Mesenchymal stem cell (in vitro differentiated cells and primary cell): ENCODE measurements around the gene MDP1.

Experiments
- DNase-seq: peaks from one replicate; pipeline ENCODE4 v3.0.0-alpha.2; 2013
- H2AFZ ChIP-seq: one replicate; pipeline ENCODE4 v1.6.1; 2013; ENCODE audit warnings: low read depth, mild to moderate bottlenecking, control low read depth, inconsistent platforms, low read length, moderate library complexity
- H2AK5ac ChIP-seq: 2 replicates; pipeline ENCODE4 v1.6.1; 2013; ENCODE audit warnings: low read length, moderate library complexity, mild to moderate bottlenecking, inconsistent platforms; ENCODE audit not compliant: severe bottlenecking
- H2BK120ac ChIP-seq: one replicate; pipeline ENCODE4 v1.6.1; 2013; ENCODE audit warnings: low read depth, mild to moderate bottlenecking, inconsistent platforms, low read length, moderate library complexity
- H2BK12ac ChIP-seq, 2 experiments: one replicate each; pipeline ENCODE4 v1.6.1; 2013; ENCODE audit warnings: inconsistent platforms in 2 of 2, low read length in 2 of 2, mild to moderate bottlenecking in 2 of 2, moderate library complexity in 2 of 2, control low read depth in 1 of 2
- H2BK15ac ChIP-seq: one replicate; pipeline ENCODE4 v1.6.1; 2013; ENCODE audit warnings: mild to moderate bottlenecking, low read depth, inconsistent platforms; ENCODE audit not compliant: poor library complexity, severe bottlenecking
- H2BK5ac ChIP-seq: 2 replicates; pipeline ENCODE4 v1.6.1; 2013; ENCODE audit warnings: low read depth, mild to moderate bottlenecking, low read length, control low read depth, inconsistent platforms; ENCODE audit not compliant: poor library complexity, severe bottlenecking
- H3K14ac ChIP-seq, 2 experiments: one replicate each; pipeline ENCODE4 v1.6.1; 2013; ENCODE audit warnings: inconsistent platforms in 2 of 2, low read length in 2 of 2, control low read depth in 1 of 2, mild to moderate bottlenecking in 1 of 2, moderate library complexity in 1 of 2
- H3K18ac ChIP-seq, 2 experiments: one replicate each; pipeline ENCODE4 v1.6.1; 2013; ENCODE audit warnings: inconsistent platforms in 2 of 2, low read length in 2 of 2, control low read depth in 1 of 2, low read depth in 1 of 2, mild to moderate bottlenecking in 1 of 2
- H3K23ac ChIP-seq, 2 experiments: one replicate each; pipeline ENCODE4 v1.6.1; 2013; ENCODE audit warnings: inconsistent platforms in 2 of 2, low read length in 2 of 2, mild to moderate bottlenecking in 2 of 2, moderate library complexity in 2 of 2, control low read depth in 1 of 2
- H3K27ac ChIP-seq: 2 replicates; pipeline ENCODE4 v1.5.1; 2013; ENCODE audit warnings: mild to moderate bottlenecking, moderate library complexity, low read length, control low read depth, inconsistent platforms; ENCODE audit not compliant: poor library complexity, severe bottlenecking
- H3K27me3 ChIP-seq, 2 experiments: 2 replicates each; pipeline versions ENCODE4 v1.6.1 to v1.7.0; 2013; ENCODE audit warnings: low read length in 2 of 2, mild to moderate bottlenecking in 2 of 2, moderate library complexity in 2 of 2, control low read depth in 1 of 2, inconsistent platforms in 1 of 2; ENCODE audit not compliant: control insufficient read depth in 1 of 2, insufficient read depth in 1 of 2
- H3K36me3 ChIP-seq, 2 experiments: 2 replicates each; pipeline versions ENCODE4 v1.6.1 to v1.7.0; 2013; ENCODE audit warnings: low read length in 2 of 2, control low read depth in 1 of 2, inconsistent platforms in 1 of 2, low read depth in 1 of 2, mild to moderate bottlenecking in 1 of 2; ENCODE audit not compliant: insufficient read depth in 2 of 2, control insufficient read depth in 1 of 2
- H3K4ac ChIP-seq, 2 experiments: one replicate each; pipeline ENCODE4 v1.6.1; 2013; ENCODE audit warnings: inconsistent platforms in 2 of 2, low read length in 2 of 2, mild to moderate bottlenecking in 2 of 2, moderate library complexity in 2 of 2, control low read depth in 1 of 2, low read depth in 1 of 2
- H3K4me1 ChIP-seq: 2 replicates; pipeline ENCODE4 v1.6.1; 2013; ENCODE audit warnings: low read depth, low read length, control low read depth; ENCODE audit not compliant: control insufficient read depth, insufficient read depth
- H3K4me2 ChIP-seq: 2 replicates; pipeline ENCODE4 v1.6.1; 2013; ENCODE audit warnings: low read length, mild to moderate bottlenecking, inconsistent platforms; ENCODE audit not compliant: poor library complexity, severe bottlenecking
- H3K4me3 ChIP-seq, 2 experiments: 2 replicates each; pipeline versions ENCODE4 v1.5.1 to v1.7.0; 2013; ENCODE audit warnings: low read length in 2 of 2, mild to moderate bottlenecking in 2 of 2, control low read depth in 1 of 2, low read depth in 1 of 2; ENCODE audit not compliant: insufficient read depth in 1 of 2
- H3K79me1 ChIP-seq: replicated peaks from 2 replicates; pipeline ENCODE4 v1.6.1; 2013; ENCODE audit warnings: mild to moderate bottlenecking, control low read depth, low read length, inconsistent platforms; ENCODE audit not compliant: poor library complexity, severe bottlenecking
- H3K9ac ChIP-seq: 2 replicates; pipeline ENCODE4 v1.7.0; 2013; ENCODE audit warnings: mild to moderate bottlenecking, low read length, moderate library complexity
- H3K9me3 ChIP-seq: 2 replicates; pipeline ENCODE4 v1.7.0; 2013; ENCODE audit warnings: mild to moderate bottlenecking, low read length; ENCODE audit not compliant: control insufficient read depth
- H4K8ac ChIP-seq: one replicate; pipeline ENCODE4 v1.6.1; 2013; ENCODE audit warnings: inconsistent platforms, mild to moderate bottlenecking, low read length, moderate library complexity
- H4K91ac ChIP-seq: one replicate; pipeline ENCODE4 v1.6.1; 2013; ENCODE audit warnings: mild to moderate bottlenecking, low read length, inconsistent platforms
- WGBS: methylation state at CpG from one replicate; pipeline ENCODE4 v1.1.7; 2013; ENCODE audit warnings: mixed read lengths; 5-methylcytosine and 5-hydroxymethylcytosine counted together

MDP1 gene

GRCh38 chr14:24186831-24187538 lies 28.9 kb downstream of the MDP1 start:
- H3K27ac ChIP-seq = no peak overlapping the region
- H2BK5ac ChIP-seq = no peak overlapping the region
- no peak overlapping the region for H3K18ac ChIP-seq
- no peak overlapping the region for H3K4ac ChIP-seq
- no peak overlapping the region for H4K91ac ChIP-seq
- H2BK15ac ChIP-seq = no peak overlapping the region
- no peak overlapping the region for H2BK12ac ChIP-seq
- no peak for DNase-seq
- no peak overlapping the region for H2AK5ac ChIP-seq
- no peak overlapping the region for H3K4me2 ChIP-seq
- H3K36me3 ChIP-seq = peaks cover 67 to 75% of the 10 kb centered on the region in 2 experiments
- H3K27me3 ChIP-seq = no peaks in the 10 kb centered on the region
- H2AFZ ChIP-seq = no peak overlapping the region
- no peak overlapping the region for H3K14ac ChIP-seq
- H3K79me1 ChIP-seq = peaks cover 36% of the 10 kb centered on the region
- no peak overlapping the region for H3K23ac ChIP-seq
- peaks cover 7% of the 10 kb centered on the region for H3K4me1 ChIP-seq
- H3K9ac ChIP-seq = peak overlapping the region; percentile 94
- WGBS = 100% methylated on average over 10 of the region's 10 CpGs
- H4K8ac ChIP-seq = no peak overlapping the region
- no peaks in the 10 kb centered on the region for H3K9me3 ChIP-seq
- H2BK120ac ChIP-seq = no peak overlapping the region
- peak overlapping the region in 1 of 2 experiments; percentile 92 for H3K4me3 ChIP-seq

GRCh38 chr14:24185741-24186140 lies 30.1 kb downstream of the MDP1 start:
- Histone ChIP-seq H3K23ac (no peak overlapping the region), H4K8ac (no peak overlapping the region), H3K4ac (no peak overlapping the region), H2BK15ac (no peak overlapping the region), H3K27ac (no peak overlapping the region), H2BK5ac (no peak overlapping the region), H3K9me3 (no peaks in the 10 kb centered on the region), H3K18ac (no peak overlapping the region), H3K36me3 (peaks cover 75 to 78% of the 10 kb centered on the region in 2 experiments), H2BK120ac (no peak overlapping the region), H3K4me1 (peaks cover 9% of the 10 kb centered on the region), H2AK5ac (no peak overlapping the region), H2AFZ (no peak overlapping the region), H3K14ac (no peak overlapping the region), H2BK12ac (no peak overlapping the region), H4K91ac (no peak overlapping the region), H3K4me3 (no peak overlapping the region), H3K9ac (no peak overlapping the region), H3K4me2 (no peak overlapping the region), H3K27me3 (no peaks in the 10 kb centered on the region), H3K79me1 (peaks cover 36% of the 10 kb centered on the region)
- no peak for DNase-seq
- over 99% methylated on average over 11 of the region's 11 CpGs for WGBS

GRCh38 chr14:24185026-24185425 lies 30.8 kb downstream of the MDP1 start:
- H4K91ac ChIP-seq = no peak overlapping the region
- no peak overlapping the region for H3K4ac ChIP-seq
- no peaks in the 10 kb centered on the region for H3K27me3 ChIP-seq
- no peak overlapping the region for H3K4me3 ChIP-seq
- H3K4me1 ChIP-seq = peaks cover 14% of the 10 kb centered on the region
- no peak overlapping the region for H2BK12ac ChIP-seq
- no peak overlapping the region for H3K27ac ChIP-seq
- no peak overlapping the region for H2AK5ac ChIP-seq
- H3K9ac ChIP-seq = no peak overlapping the region
- no peak overlapping the region for H2BK5ac ChIP-seq
- WGBS = 96% methylated on average over 5 of the region's 7 CpGs
- no peak overlapping the region for H2AFZ ChIP-seq
- no peak overlapping the region for H3K14ac ChIP-seq
- H3K9me3 ChIP-seq = no peaks in the 10 kb centered on the region
- no peak overlapping the region for H3K23ac ChIP-seq
- peaks cover 32% of the 10 kb centered on the region for H3K79me1 ChIP-seq
- H3K4me2 ChIP-seq = no peak overlapping the region
- H2BK120ac ChIP-seq = no peak overlapping the region
- no peak overlapping the region for H3K18ac ChIP-seq
- H2BK15ac ChIP-seq = no peak overlapping the region
- no peak for DNase-seq
- peaks cover 75 to 78% of the 10 kb centered on the region in 2 experiments for H3K36me3 ChIP-seq
- no peak overlapping the region for H4K8ac ChIP-seq

- Histone ChIP-seq H2AFZ (no peak overlapping the region), H3K27ac (no peak overlapping the region), H3K36me3 (peaks cover 77% of the 10 kb centered on the region in 2 experiments), H3K4ac (no peak overlapping the region), H3K18ac (no peak overlapping the region), H4K8ac (no peak overlapping the region), H3K4me3 (no peak overlapping the region), H3K14ac (no peak overlapping the region), H3K79me1 (peaks cover 32% of the 10 kb centered on the region), H3K4me2 (no peak overlapping the region), H3K27me3 (no peaks in the 10 kb centered on the region), H2BK15ac (no peak overlapping the region), H2BK12ac (no peak overlapping the region), H3K23ac (no peak overlapping the region), H2BK120ac (no peak overlapping the region), H2AK5ac (no peak overlapping the region), H2BK5ac (no peak overlapping the region), H3K4me1 (peaks cover 20% of the 10 kb centered on the region), H4K91ac (no peak overlapping the region), H3K9ac (no peak overlapping the region), H3K9me3 (no peaks in the 10 kb centered on the region)
- DNase-seq = no peak
- 98% methylated on average over 19 of the region's 19 CpGs for WGBS
These were observed 31.5 kb downstream of the MDP1 start for GRCh38 chr14:24184104-24184970.
